B cell (primary cell): ENCODE measurements around the gene MANBA. TPM values are rescaled to one million over a fixed set of nuclear protein-coding genes. Genes with fewer than 3 reads are reported as not detected.

Experiments
- ATAC-seq: fragments of 200-7000 bp; cut with Tn5 transposase; one replicate; pipeline ENCODE4 v1.10.0; 2021; ENCODE audit warnings: low read depth, mild to moderate bottlenecking, moderate number of reproducible peaks, moderate library complexity
- CTCF ChIA-PET: fragments of 350-600 bp; sonication (Branson Sonifier 250); formaldehyde crosslinking; loops from one replicate; lab custom pipeline; 2021; ENCODE audit warnings: antibody characterized with exemption, inconsistent platforms; lab: Charles Lee
- POLR2A ChIA-PET: fragments of 350-600 bp; sonication (Branson Sonifier 250); formaldehyde crosslinking; loops from one replicate; lab custom pipeline; 2021; ENCODE audit warnings: antibody characterized with exemption; lab: Charles Lee
- DNase-seq: peaks from one replicate; pipeline ENCODE4 v3.0.0; 2013
- H2AFZ ChIP-seq: 2 replicates; pipeline ENCODE4 v1.6.1; 2012; ENCODE audit warnings: mild to moderate bottlenecking, low read depth, low read length; ENCODE audit not compliant: insufficient read depth, poor library complexity, severe bottlenecking
- H3K27ac ChIP-seq, 2 donors: 1 replicate in 1 of 2; 2 replicates in 1 of 2; pipeline ENCODE4 v1.5.1; 2012 to 2013; ENCODE audit warnings: low read length in 2 of 2, mild to moderate bottlenecking in 2 of 2, moderate library complexity in 1 of 2
- H3K27me3 ChIP-seq, 4 experiments: fragments of 200-600 bp in 1 of 4; sonication (generic) in 1 of 4; replicated peaks in 1 of 4; 1 replicate in 2 of 4; 2 replicates in 2 of 4; pipeline versions ENCODE4 v1.6.1 to v1.7.0; 2013 to 2016; ENCODE audit warnings: low read length in 3 of 4, mild to moderate bottlenecking in 2 of 4, mixed read lengths in 1 of 4, moderate library complexity in 1 of 4; ENCODE audit not compliant: insufficient read depth in 4 of 4, control insufficient read depth in 3 of 4; ENCODE audit errors: control extremely low read depth in 1 of 4
- H3K36me3 ChIP-seq, 2 experiments: replicated peaks in 1 of 2; 1 replicate in 1 of 2; 2 replicates in 1 of 2; pipeline versions ENCODE4 v1.6.1 to v1.7.1; 2013; ENCODE audit warnings: low read length in 1 of 2; ENCODE audit not compliant: insufficient read depth in 2 of 2, control insufficient read depth in 1 of 2; ENCODE audit errors: control extremely low read depth in 1 of 2, extremely low read depth in 1 of 2
- H3K4me1 ChIP-seq, 2 donors: fragments of 200-600 bp in 1 of 2; sonication (generic) in 1 of 2; 1 replicate in 1 of 2; 2 replicates in 1 of 2; pipeline versions ENCODE4 v1.5.1 to v1.6.1; 2013 to 2017; ENCODE audit warnings: low read length in 2 of 2; ENCODE audit not compliant: control insufficient read depth in 2 of 2, insufficient read depth in 2 of 2
- H3K4me2 ChIP-seq: replicated peaks from 2 replicates; pipeline ENCODE3; 2012; ENCODE audit warnings: mild to moderate bottlenecking, low read depth, low read length; ENCODE audit not compliant: poor library complexity, severe bottlenecking
- H3K4me3 ChIP-seq, 5 experiments: fragments of 200-600 bp in 1 of 5; sonication (generic) in 1 of 5; 1 replicate in 3 of 5; 2 replicates in 2 of 5; pipeline versions ENCODE4 v1.5.1 to v1.7.0; 2011 to 2016; ENCODE audit warnings: low read length in 4 of 5, mild to moderate bottlenecking in 4 of 5, low read depth in 2 of 5, control low read depth in 1 of 5, moderate library complexity in 1 of 5; ENCODE audit not compliant: insufficient read depth in 1 of 5; ENCODE audit errors: control extremely low read depth in 1 of 5, extremely low read depth in 1 of 5
- H3K79me2 ChIP-seq: fragments of 200-600 bp; sonication (generic); one replicate; pipeline ENCODE4 v1.6.0; 2016; ENCODE audit warnings: low read length; ENCODE audit not compliant: control insufficient read depth, insufficient read depth
- H3K9ac ChIP-seq: fragments of 200-600 bp; sonication (generic); 2 replicates; pipeline ENCODE4 v1.6.1; 2017; ENCODE audit warnings: mild to moderate bottlenecking, low read length, moderate library complexity
- H3K9me3 ChIP-seq, 3 donors: one replicate each; pipeline versions ENCODE4 v1.6.1 to v1.7.1; 2013; ENCODE audit warnings: low read length in 2 of 3; ENCODE audit not compliant: control insufficient read depth in 2 of 3, insufficient read depth in 1 of 3; ENCODE audit errors: control extremely low read depth in 1 of 3
- H4K20me1 ChIP-seq: 2 replicates; pipeline ENCODE4 v1.6.0; 2012; ENCODE audit warnings: mild to moderate bottlenecking, low read length; ENCODE audit not compliant: insufficient read depth, control insufficient read depth, poor library complexity, severe bottlenecking
- H3K27ac Mint-ChIP-seq: one replicate; pipeline ENCODE4 v1.8.0; 2021; ENCODE audit warnings: mixed read lengths
- H3K27me3 Mint-ChIP-seq: one replicate; pipeline ENCODE4 v1.8.0; 2021; ENCODE audit warnings: mixed read lengths
- H3K4me1 Mint-ChIP-seq: one replicate; pipeline ENCODE4 v1.8.0; 2021; ENCODE audit warnings: mixed read lengths
- H3K4me3 Mint-ChIP-seq: one replicate; pipeline ENCODE4 v1.8.0; 2021; ENCODE audit warnings: mixed read lengths
- H3K9me3 Mint-ChIP-seq: one replicate; pipeline ENCODE4 v1.8.0; 2022; ENCODE audit warnings: mixed read lengths; ENCODE audit not compliant: insufficient read depth
- EZH2 ChIP-seq: IDR thresholded peaks from 2 replicates; pipeline ENCODE4 v1.6.1; 2012; ENCODE audit warnings: borderline replicate concordance, low read depth, mild to moderate bottlenecking, moderate library complexity, low read length; ENCODE audit not compliant: insufficient read depth, poor library complexity, severe bottlenecking
- WGBS: methylation state at CpG from one replicate; pipeline ENCODE4 v1.1.5; 2013; ENCODE audit warnings: missing lambda C conversion rate; ENCODE audit not compliant: insufficient coverage; 5-methylcytosine and 5-hydroxymethylcytosine counted together
- intact Hi-C: fragments of 100-400 bp; cut with micrococcal nuclease; formaldehyde crosslinking; loops from one replicate; pipeline ENCODE4 v1.10.0; 2022
- polyA plus RNA-seq: library from polyadenylated mRNA; depleted of rRNA; stranded (reverse); fragments of >200 nt; gene quantifications from 2 replicates; pipeline ENCODE4 v1.2.3, GENCODE V29; 2012
- total RNA-seq, 2 donors: library from RNA; stranded (reverse); fragments of 120-200 nt in 1 of 2; gene quantifications; 1 replicate in 1 of 2; 2 replicates in 1 of 2; pipeline versions ENCODE4 v1.2.3 to v1.2.4, GENCODE V29; 2013 to 2022
- TF ChIP-seq, protein P1 (sequence below): fragments of 200-600 bp; IDR thresholded peaks from one replicate; pipeline ENCODE4 v1.8.0; 2022; ENCODE audit warnings: antibody characterized with exemption, mild to moderate bottlenecking

The MANBA gene
- total and polyA plus RNA-seq, 2 donors (not counting 1 experiment from before 2014, with no cell fraction given), result 91.6 to 119 TPM

GRCh38 chr4:102657206-102657605 lies 103.6 kb downstream of the MANBA start:
- Mint-ChIP-seq H3K9me3 (no peaks in the 10 kb centered on the region), H3K4me1 (no peaks in the 10 kb centered on the region), H3K27ac (no peak overlapping the region), H3K27me3 (no peaks in the 10 kb centered on the region), H3K4me3 (no peak overlapping the region)
- no peak overlapping the region for H3K4me2 ChIP-seq
- CTCF ChIA-PET, result no interaction called here
- no peaks in the 10 kb centered on the region for H3K79me2 ChIP-seq
- DNase-seq (no peak), ATAC-seq (no peak)
- no peak overlapping the region for H3K27ac ChIP-seq
- 100% methylated on average over 1 of the region's 5 CpGs for WGBS
- no peak overlapping the region for H3K9ac ChIP-seq
- H2AFZ ChIP-seq, result no peak overlapping the region
- H3K4me1 ChIP-seq, result no peaks in the 10 kb centered on the region
- peaks cover 8 to 43% of the 10 kb centered on the region in 2 experiments for H3K36me3 ChIP-seq
- no peak overlapping the region for H3K4me3 ChIP-seq
- no peaks in the 10 kb centered on the region for H3K27me3 ChIP-seq
- no peaks in the 10 kb centered on the region for H3K9me3 ChIP-seq
- POLR2A ChIA-PET, result no interaction called here
- TF ChIP-seq, protein P1, sequence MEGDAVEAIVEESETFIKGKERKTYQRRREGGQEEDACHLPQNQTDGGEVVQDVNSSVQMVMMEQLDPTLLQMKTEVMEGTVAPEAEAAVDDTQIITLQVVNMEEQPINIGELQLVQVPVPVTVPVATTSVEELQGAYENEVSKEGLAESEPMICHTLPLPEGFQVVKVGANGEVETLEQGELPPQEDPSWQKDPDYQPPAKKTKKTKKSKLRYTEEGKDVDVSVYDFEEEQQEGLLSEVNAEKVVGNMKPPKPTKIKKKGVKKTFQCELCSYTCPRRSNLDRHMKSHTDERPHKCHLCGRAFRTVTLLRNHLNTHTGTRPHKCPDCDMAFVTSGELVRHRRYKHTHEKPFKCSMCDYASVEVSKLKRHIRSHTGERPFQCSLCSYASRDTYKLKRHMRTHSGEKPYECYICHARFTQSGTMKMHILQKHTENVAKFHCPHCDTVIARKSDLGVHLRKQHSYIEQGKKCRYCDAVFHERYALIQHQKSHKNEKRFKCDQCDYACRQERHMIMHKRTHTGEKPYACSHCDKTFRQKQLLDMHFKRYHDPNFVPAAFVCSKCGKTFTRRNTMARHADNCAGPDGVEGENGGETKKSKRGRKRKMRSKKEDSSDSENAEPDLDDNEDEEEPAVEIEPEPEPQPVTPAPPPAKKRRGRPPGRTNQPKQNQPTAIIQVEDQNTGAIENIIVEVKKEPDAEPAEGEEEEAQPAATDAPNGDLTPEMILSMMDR, result no peak
- H4K20me1 ChIP-seq, result no peaks in the 10 kb centered on the region
- intact Hi-C loops, result no loop called here

DNA sequence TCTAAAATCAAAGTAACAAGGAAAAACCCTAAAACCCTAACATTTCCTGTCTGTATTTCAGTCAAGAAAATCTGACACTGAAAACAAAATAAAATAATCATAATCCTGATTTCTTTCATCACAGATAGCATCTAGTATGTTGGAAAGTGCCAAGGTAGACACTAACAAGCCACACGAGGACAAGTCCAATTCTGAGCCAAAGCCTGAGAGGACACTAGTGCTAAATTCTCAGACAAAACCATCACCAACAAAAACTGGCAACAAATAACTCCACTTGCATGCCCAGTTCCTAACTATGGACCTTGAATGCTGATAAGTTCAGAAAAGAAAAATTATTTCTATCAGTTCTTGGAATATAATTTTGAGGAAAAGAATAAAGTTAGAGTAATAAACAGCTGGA lies 113.7 kb downstream of the MANBA start:
- POLR2A ChIA-PET, result no interaction called here
- H3K4me3 ChIP-seq, result no peak overlapping the region
- no peak overlapping the region for H3K27ac Mint-ChIP-seq

More for the DNA sequence above, 113.7 kb downstream of the MANBA start:
- Histone ChIP-seq H3K27me3 (no peaks in the 10 kb centered on the region), H3K79me2 (no peaks in the 10 kb centered on the region), H3K4me2 (no peak overlapping the region), H4K20me1 (no peaks in the 10 kb centered on the region), H3K4me1 (no peaks in the 10 kb centered on the region), H3K9ac (no peak overlapping the region), H3K9me3 (no peaks in the 10 kb centered on the region), H2AFZ (no peak overlapping the region), H3K36me3 (peaks cover 5 to 45% of the 10 kb centered on the region in 2 experiments), H3K27ac (no peak overlapping the region)
- CTCF ChIA-PET, result no interaction called here
- TF ChIP-seq, protein P1, result no peak
- TF ChIP-seq EZH2, result no peak
- WGBS, result no CpG with 5 or more reads among the region's 1 CpG
- DNase-seq, result no peak
- ATAC-seq, result no peak
- Mint-ChIP-seq H3K4me3 (no peak overlapping the region), H3K27me3 (no peaks in the 10 kb centered on the region), H3K4me1 (no peaks in the 10 kb centered on the region), H3K9me3 (no peaks in the 10 kb centered on the region)
- intact Hi-C loops, result no loop called here
